Measurements from ENCODE around the gene SIRT7.

DNA sequence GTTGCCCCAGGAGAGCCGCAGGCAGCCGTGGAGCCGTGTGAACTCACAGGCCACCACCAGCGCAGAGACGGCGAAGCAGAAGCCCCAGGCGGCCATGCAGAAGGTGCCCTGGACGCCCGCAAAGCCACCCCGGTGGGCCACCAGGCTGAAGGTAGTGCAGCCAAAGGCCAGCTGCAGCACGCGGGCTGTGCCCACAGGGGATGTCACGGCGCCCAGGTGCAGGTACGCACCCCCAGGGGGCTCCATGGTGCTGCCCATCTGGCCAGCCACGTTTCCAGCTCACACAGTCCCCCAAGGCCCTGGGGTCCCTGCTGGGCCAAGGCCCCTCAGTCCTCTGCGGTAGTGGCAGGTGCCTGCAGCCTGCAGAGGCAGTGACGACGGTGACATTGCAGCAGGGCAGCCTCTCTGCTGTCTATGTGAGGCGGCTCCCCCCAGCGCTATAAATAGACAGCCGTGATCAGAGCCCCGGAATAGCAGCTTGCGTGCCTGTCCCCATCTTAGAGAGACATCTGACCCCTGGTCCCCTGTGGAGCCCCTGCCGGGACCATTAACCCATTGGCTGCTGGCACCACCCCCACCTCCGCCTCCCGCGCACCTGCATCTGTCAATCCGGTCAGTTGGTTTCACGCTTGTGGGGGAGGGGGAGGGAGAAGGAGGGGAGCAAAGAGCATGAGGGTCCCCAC, 23.6 kb upstream of the SIRT7 start:
- TF ChIP-seq, protein P1, sequence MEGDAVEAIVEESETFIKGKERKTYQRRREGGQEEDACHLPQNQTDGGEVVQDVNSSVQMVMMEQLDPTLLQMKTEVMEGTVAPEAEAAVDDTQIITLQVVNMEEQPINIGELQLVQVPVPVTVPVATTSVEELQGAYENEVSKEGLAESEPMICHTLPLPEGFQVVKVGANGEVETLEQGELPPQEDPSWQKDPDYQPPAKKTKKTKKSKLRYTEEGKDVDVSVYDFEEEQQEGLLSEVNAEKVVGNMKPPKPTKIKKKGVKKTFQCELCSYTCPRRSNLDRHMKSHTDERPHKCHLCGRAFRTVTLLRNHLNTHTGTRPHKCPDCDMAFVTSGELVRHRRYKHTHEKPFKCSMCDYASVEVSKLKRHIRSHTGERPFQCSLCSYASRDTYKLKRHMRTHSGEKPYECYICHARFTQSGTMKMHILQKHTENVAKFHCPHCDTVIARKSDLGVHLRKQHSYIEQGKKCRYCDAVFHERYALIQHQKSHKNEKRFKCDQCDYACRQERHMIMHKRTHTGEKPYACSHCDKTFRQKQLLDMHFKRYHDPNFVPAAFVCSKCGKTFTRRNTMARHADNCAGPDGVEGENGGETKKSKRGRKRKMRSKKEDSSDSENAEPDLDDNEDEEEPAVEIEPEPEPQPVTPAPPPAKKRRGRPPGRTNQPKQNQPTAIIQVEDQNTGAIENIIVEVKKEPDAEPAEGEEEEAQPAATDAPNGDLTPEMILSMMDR (IDR thresholded peaks at IDR 0.05; ENCODE audit: low read depth, low read length), result no peak
- no peak for TF ChIP-seq EZH2phosphoT487 (IDR thresholded peaks at IDR 0.05; ENCODE audit: low read depth)

Data from OCI-LY3 (cell line).